ENCODE measurements around the gene CEP290. TPM values are rescaled to one million over a fixed set of nuclear protein-coding genes. Genes with fewer than 3 reads are reported as not detected.
A peak's percentile ranks its signal among the peaks of the same experiment; 100 is the strongest.
"Not testable (repeated sequence)": the region's sequence is repeated elsewhere in the genome, so short reads cannot be mapped to it uniquely, and the experiment has no call there.

Gene CEP290
- total RNA-seq, 2 donors from 2014 or later, result 10.3 to 15.7 TPM

- Mint-ChIP-seq H3K36me3 (peaks cover 0 to 10% of the 10 kb centered on the region in 2 donors), H3K27ac (no peak overlapping the region)
- ATAC-seq, result no peak
Observed at GRCh38 chr12:88153959-88154358, 12.1 kb upstream of the CEP290 start.

GRCh38 chr12:88150063-88150462 lies 8.2 kb upstream of the CEP290 start:
- no peak for DNase-seq (ENCODE audit: low spot score in 2 of 2)
- Mint-ChIP-seq H3K27ac (no peak overlapping the region), H3K9me3 (no peaks in the 10 kb centered on the region), H3K36me3 (peaks cover 0 to 10% of the 10 kb centered on the region in 2 donors)
- no peak for ATAC-seq

More at GRCh38 chr12:88153959-88154358, 12.1 kb upstream of the CEP290 start:
- no peak for DNase-seq (ENCODE audit: low spot score in 2 of 2)
- no peaks in the 10 kb centered on the region for H3K9me3 Mint-ChIP-seq

GRCh38 chr12:88145567-88146505 lies 3.9 kb upstream of the CEP290 start:
- Mint-ChIP-seq H3K9me3 (no peaks in the 10 kb centered on the region), H3K36me3 (peaks cover 14 to 15% of the 10 kb centered on the region in 2 donors), H3K27ac (no peak overlapping the region)
- DNase-seq (ENCODE audit: low spot score in 2 of 2) (no peak), ATAC-seq (no peak)

GRCh38 chr12:88144546-88145468 lies 2.9 kb upstream of the CEP290 start:
- no peak for DNase-seq (ENCODE audit: low spot score in 2 of 2)
- Mint-ChIP-seq H3K27ac (no peak overlapping the region), H3K36me3 (peaks cover 6 to 15% of the 10 kb centered on the region in 2 donors), H3K9me3 (no peaks in the 10 kb centered on the region)
- ATAC-seq, result no peak

- H3K27ac Mint-ChIP-seq, result no peak overlapping the region
- no peaks in the 10 kb centered on the region for H3K9me3 Mint-ChIP-seq
- H3K36me3 Mint-ChIP-seq, result peaks cover 5 to 15% of the 10 kb centered on the region in 2 donors
- ATAC-seq (no peak), DNase-seq (ENCODE audit: low spot score in 2 of 2) (no peak)
Observed at GRCh38 chr12:88144037-88144436, 2.1 kb upstream of the CEP290 start.

- Mint-ChIP-seq H3K27ac (peak overlapping the region; percentile 94 to 95), H3K9me3 (no peaks in the 10 kb centered on the region), H3K36me3 (peaks cover 8 to 26% of the 10 kb centered on the region in 2 donors)
- ATAC-seq, result peak; percentile 2 to 18
- peak; percentile 39 to 56 for DNase-seq (ENCODE audit: low spot score in 2 of 2)
Observed at GRCh38 chr12:88142610-88142991, 713 bp upstream of the CEP290 start.

GRCh38 chr12:88141425-88141773 lies 489 bp downstream of the CEP290 start:
- DNase-seq (ENCODE audit: low spot score in 2 of 2), result no peak

GRCh38 chr12:88139711-88140110 lies 2.2 kb downstream of the CEP290 start:
- not testable (repeated sequence) for ATAC-seq; H3K9me3 Mint-ChIP-seq; DNase-seq (ENCODE audit: low spot score in 2 of 2); H3K27ac Mint-ChIP-seq
- peaks cover 12 to 28% of the 10 kb centered on the region in 2 donors for H3K36me3 Mint-ChIP-seq

More at GRCh38 chr12:88141425-88141773, 489 bp downstream of the CEP290 start:
- H3K9me3 Mint-ChIP-seq, result no peaks in the 10 kb centered on the region
- peak overlapping the region; percentile 95 to 96 for H3K27ac Mint-ChIP-seq
- no peak for ATAC-seq
- H3K36me3 Mint-ChIP-seq, result peaks cover 12 to 28% of the 10 kb centered on the region in 2 donors

- H3K27ac Mint-ChIP-seq; ATAC-seq; DNase-seq (ENCODE audit: low spot score in 2 of 2); H3K9me3 Mint-ChIP-seq: not testable (repeated sequence)
- peaks cover 16 to 18% of the 10 kb centered on the region in 2 donors for H3K36me3 Mint-ChIP-seq
Observed at GRCh38 chr12:88133181-88133580, 8.7 kb downstream of the CEP290 start.

- Mint-ChIP-seq H3K27ac (peak overlapping the region in 1 of 2 donors; percentile 36), H3K36me3 (peaks cover 10 to 11% of the 10 kb centered on the region in 2 donors), H3K9me3 (no peaks in the 10 kb centered on the region)
- ATAC-seq (no peak), DNase-seq (ENCODE audit: low spot score in 2 of 2) (no peak)
Observed at GRCh38 chr12:88132392-88132791, 9.5 kb downstream of the CEP290 start.

- no peaks in the 10 kb centered on the region for H3K36me3 Mint-ChIP-seq
- ATAC-seq, result no peak
Observed at GRCh38 chr12:88127855-88128254, 14.0 kb downstream of the CEP290 start.

GRCh38 chr12:88127099-88127498 lies 14.8 kb downstream of the CEP290 start:
- H3K9me3 Mint-ChIP-seq, result no peaks in the 10 kb centered on the region
- DNase-seq (ENCODE audit: low spot score in 2 of 2), result no peak
- H3K36me3 Mint-ChIP-seq, result no peaks in the 10 kb centered on the region
- no peak for ATAC-seq
- no peak overlapping the region for H3K27ac Mint-ChIP-seq

More at GRCh38 chr12:88127855-88128254, 14.0 kb downstream of the CEP290 start:
- H3K9me3 Mint-ChIP-seq, result no peaks in the 10 kb centered on the region
- no peak for DNase-seq (ENCODE audit: low spot score in 2 of 2)
- H3K27ac Mint-ChIP-seq, result no peak overlapping the region

GRCh38 chr12:88122666-88123065 lies 19.2 kb downstream of the CEP290 start:
- Mint-ChIP-seq H3K36me3 (peaks cover 0 to 5% of the 10 kb centered on the region in 2 donors), H3K9me3 (no peaks in the 10 kb centered on the region), H3K27ac (no peak overlapping the region)
- DNase-seq (ENCODE audit: low spot score in 2 of 2), result no peak
- no peak for ATAC-seq

GRCh38 chr12:88113871-88114270 lies 28.0 kb downstream of the CEP290 start:
- no peak overlapping the region for H3K27ac Mint-ChIP-seq
- H3K9me3 Mint-ChIP-seq, result no peaks in the 10 kb centered on the region
- peaks cover 0 to 5% of the 10 kb centered on the region in 2 donors for H3K36me3 Mint-ChIP-seq
- no peak for ATAC-seq
- no peak for DNase-seq (ENCODE audit: low spot score in 2 of 2)

GRCh38 chr12:88111074-88111652 lies 30.7 kb downstream of the CEP290 start:
- ATAC-seq (no peak), DNase-seq (ENCODE audit: low spot score in 2 of 2) (no peak)
- no peaks in the 10 kb centered on the region for H3K9me3 Mint-ChIP-seq
- H3K36me3 Mint-ChIP-seq, result peaks cover 5 to 6% of the 10 kb centered on the region in 2 donors
- no peak overlapping the region for H3K27ac Mint-ChIP-seq

GRCh38 chr12:88108021-88108420 lies 33.9 kb downstream of the CEP290 start:
- Mint-ChIP-seq H3K9me3 (no peaks in the 10 kb centered on the region), H3K27ac (no peak overlapping the region), H3K36me3 (peaks cover 5 to 6% of the 10 kb centered on the region in 2 donors)
- DNase-seq (ENCODE audit: low spot score in 2 of 2) (no peak), ATAC-seq (no peak)

Data from activated naive CD4-positive, alpha-beta T cell treated with anti-CD3 and anti-CD28 coated beads, Interleukin-2, amount 50 U/mL, for 72 hours (primary cell).